WERI-Rb-1 (cell line): ENCODE data around the gene ADAMTSL5.

Experiments used
- DNase-seq: peaks from one replicate; pipeline ENCODE4 v3.0.0-alpha.2; 2020
- H3K27ac ChIP-seq: fragments of 250-450 bp; sonication (Bioruptor Pico); 2 replicates; pipeline ENCODE4 v1.5.1; 2020; ENCODE audit warnings: mild to moderate bottlenecking, moderate library complexity
- H3K27me3 ChIP-seq: fragments of 250-450 bp; sonication (Bioruptor Pico); 2 replicates; pipeline ENCODE4 v1.5.1; 2021; ENCODE audit warnings: mild to moderate bottlenecking, low read depth, moderate library complexity; ENCODE audit not compliant: insufficient read depth, severe bottlenecking
- H3K36me3 ChIP-seq: fragments of 250-450 bp; sonication (Bioruptor Pico); 2 replicates; pipeline ENCODE4 v1.5.1; 2020; ENCODE audit warnings: mild to moderate bottlenecking, moderate library complexity
- H3K4me3 ChIP-seq: 2 replicates; pipeline ENCODE4 v1.5.1; 2011; ENCODE audit warnings: low read depth, mild to moderate bottlenecking, control low read depth, low read length
- H3K9me3 ChIP-seq: fragments of 250-450 bp; sonication (Bioruptor Pico); 2 replicates; pipeline ENCODE4 v1.5.1; 2021; ENCODE audit warnings: mild to moderate bottlenecking, moderate library complexity; ENCODE audit not compliant: severe bottlenecking
- CTCF ChIP-seq: IDR thresholded peaks from 2 replicates; pipeline ENCODE4 v1.5.1; 2011; ENCODE audit warnings: low read depth, mild to moderate bottlenecking, control low read depth, inconsistent platforms, low read length

Gene ADAMTSL5

GRCh38 chr19:1471010-1471514 is 41.8 kb downstream of the ADAMTSL5 start:
- peaks cover 8% of the 10 kb centered on the region for H3K36me3 ChIP-seq
- DNase-seq = peak; percentile 66
- peak overlapping the region; percentile 54 for H3K4me3 ChIP-seq
- H3K9me3 ChIP-seq = no peaks in the 10 kb centered on the region
- H3K27ac ChIP-seq = no peak overlapping the region
- no peaks in the 10 kb centered on the region for H3K27me3 ChIP-seq
- no peak for TF ChIP-seq CTCF

GRCh38 chr19:1470305-1471009 is 42.4 kb downstream of the ADAMTSL5 start:
- DNase-seq = peak; percentile 93
- Histone ChIP-seq H3K4me3 (peak overlapping the region; percentile 54), H3K9me3 (no peaks in the 10 kb centered on the region), H3K27ac (peak overlapping the region; percentile 71), H3K27me3 (no peaks in the 10 kb centered on the region), H3K36me3 (peaks cover 15% of the 10 kb centered on the region)
- TF ChIP-seq CTCF = no peak

- no peak for DNase-seq
- Histone ChIP-seq H3K27ac (peak overlapping the region; percentile 71), H3K4me3 (peak overlapping the region; percentile 54), H3K36me3 (peaks cover 19% of the 10 kb centered on the region), H3K9me3 (no peaks in the 10 kb centered on the region), H3K27me3 (no peaks in the 10 kb centered on the region)
- TF ChIP-seq CTCF = no peak
Observed at GRCh38 chr19:1470055-1470304, 42.8 kb downstream of the ADAMTSL5 start.

- H3K27me3 ChIP-seq = no peaks in the 10 kb centered on the region
- peak overlapping the region; percentile 54 for H3K4me3 ChIP-seq
- TF ChIP-seq CTCF = no peak
- peak overlapping the region; percentile 71 for H3K27ac ChIP-seq
- H3K9me3 ChIP-seq = no peaks in the 10 kb centered on the region
- H3K36me3 ChIP-seq = peaks cover 20% of the 10 kb centered on the region
- no peak for DNase-seq
Observed at GRCh38 chr19:1469255-1470054, 43.4 kb downstream of the ADAMTSL5 start.

- TF ChIP-seq CTCF = no peak
- H3K36me3 ChIP-seq = peaks cover 20% of the 10 kb centered on the region
- H3K9me3 ChIP-seq = no peaks in the 10 kb centered on the region
- DNase-seq = no peak
- H3K27me3 ChIP-seq = no peaks in the 10 kb centered on the region
- H3K27ac ChIP-seq = no peak overlapping the region
- no peak overlapping the region for H3K4me3 ChIP-seq
Observed at GRCh38 chr19:1468821-1469254, 44.0 kb downstream of the ADAMTSL5 start.
